Right ventricle myocardium inferior (tissue), 1 donor: ENCODE data around the gene SERPINB6. TPM values are rescaled to one million over a fixed set of nuclear protein-coding genes. Genes with fewer than 3 reads are reported as not detected.

Source experiments
- ATAC-seq: fragments of 200-7000 bp; cut with Tn5 transposase; one replicate; pipeline ENCODE4 v1.9.1; 2020; ENCODE audit warnings: mild to moderate bottlenecking, moderate library complexity
- DNase-seq: peaks from one replicate; pipeline ENCODE4 v3.0.0; 2021; ENCODE audit errors: missing footprints
- intact Hi-C: fragments of 100-400 bp; cut with DNase I; formaldehyde crosslinking; loops from one replicate; pipeline ENCODE4 v1.11.0; 2022
- total RNA-seq: library from RNA; stranded (reverse); fragmentation: NEBNext Ultra II Directional; extraction: Animal tissue kit (Norgen Biotek cat#: 25700); gene quantifications from one replicate; pipeline ENCODE4 v1.2.1, GENCODE V29; 2021
- donor health status: DM: no; HTN: yes; CAD: no; lungs with severe emphysema.

SERPINB6 gene
- total RNA-seq, 1 donor from 2014 or later: 275 TPM

GRCh38 chr6:2966347-2966746 is 5.0 kb downstream of the SERPINB6 start:
- ATAC-seq (no peak), DNase-seq (no peak)
- intact Hi-C loops: no loop called here

GRCh38 chr6:2964793-2965505 is 6.4 kb downstream of the SERPINB6 start:
- ATAC-seq (no peak), DNase-seq (no peak)
- intact Hi-C loops: no loop called here

GRCh38 chr6:2963756-2964155 is 7.6 kb downstream of the SERPINB6 start:
- intact Hi-C loops: no loop called here
- ATAC-seq (no peak), DNase-seq (no peak)

GRCh38 chr6:2962636-2963035 is 8.7 kb downstream of the SERPINB6 start:
- DNase-seq (no peak), ATAC-seq (no peak)
- intact Hi-C loops: no loop called here

- intact Hi-C loops: no loop called here
Observed at GRCh38 chr6:2962004-2962403, 9.4 kb downstream of the SERPINB6 start.

GRCh38 chr6:2961506-2961905 is 9.9 kb downstream of the SERPINB6 start:
- intact Hi-C loops: no loop called here
- DNase-seq (no peak), ATAC-seq (no peak)

More at GRCh38 chr6:2962004-2962403, 9.4 kb downstream of the SERPINB6 start:
- DNase-seq (no peak), ATAC-seq (no peak)

GRCh38 chr6:2960935-2961334 is 10.4 kb downstream of the SERPINB6 start:
- intact Hi-C loops: no loop called here
- no peak for DNase-seq
- ATAC-seq: no peak

DNA sequence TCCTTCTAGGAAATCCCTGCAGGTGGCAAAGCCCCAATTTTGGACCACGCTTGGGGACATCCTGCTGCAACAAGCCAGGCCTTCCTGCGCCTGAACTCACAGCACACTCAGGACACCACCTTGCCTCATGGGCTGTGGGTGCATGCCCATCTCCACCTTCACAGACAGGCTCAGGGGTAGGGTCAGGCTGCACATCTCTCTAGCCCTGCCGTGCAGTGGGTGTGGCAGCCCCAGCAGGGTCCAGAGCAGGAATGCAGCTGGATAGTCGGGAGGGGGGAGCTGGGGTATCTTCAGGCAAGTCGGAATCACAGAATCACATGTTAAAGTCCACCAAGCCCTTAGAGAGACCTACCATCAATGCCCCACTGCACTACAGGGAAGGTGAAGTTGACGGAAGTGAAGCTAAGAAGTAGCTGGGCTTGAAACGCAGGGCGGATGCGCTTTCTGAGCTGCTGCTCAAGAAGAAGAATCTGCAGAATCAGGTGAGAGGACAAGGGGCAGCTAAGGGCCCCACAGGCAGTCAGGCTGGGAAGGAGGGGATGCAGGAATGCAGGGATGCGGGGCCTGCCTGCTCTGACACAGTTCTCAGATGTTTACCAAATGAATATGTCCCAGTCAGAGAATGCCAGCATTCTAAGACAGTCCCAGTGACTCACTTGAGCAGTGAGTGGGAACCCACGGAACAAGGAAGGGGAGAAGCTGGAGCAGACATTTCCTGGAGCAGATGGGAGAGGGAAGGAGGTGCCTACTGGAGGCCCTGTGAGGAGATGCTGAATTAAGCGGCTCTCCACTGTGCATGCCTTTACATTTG is 11.3 kb downstream of the SERPINB6 start:
- ATAC-seq (no peak), DNase-seq (no peak)
- intact Hi-C loops: no loop called here

- intact Hi-C loops: no loop called here
- DNase-seq (no peak), ATAC-seq (no peak)
Observed at GRCh38 chr6:2958776-2959175, 12.6 kb downstream of the SERPINB6 start.

DNA sequence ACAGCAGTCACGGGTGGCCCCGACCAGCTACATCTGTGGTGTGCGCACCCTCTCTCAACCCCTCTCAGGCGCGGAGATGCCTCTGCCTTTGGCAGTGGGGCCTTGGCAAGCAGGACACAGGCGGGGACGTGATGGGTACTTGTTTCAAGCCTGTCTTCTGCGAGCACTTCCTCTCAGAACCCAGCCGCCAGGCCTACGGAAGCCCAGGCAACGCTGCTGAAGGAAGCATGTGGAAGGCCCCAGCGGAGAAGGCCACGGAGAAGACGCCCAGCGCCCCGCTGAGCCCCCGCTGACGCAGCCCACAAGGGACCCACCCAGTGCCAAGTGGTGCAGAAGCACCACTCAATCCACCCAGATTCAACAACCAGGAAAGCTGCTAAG is 13.0 kb downstream of the SERPINB6 start:
- intact Hi-C loops: no loop called here
- DNase-seq (no peak), ATAC-seq (peak; percentile 19)

- intact Hi-C loops: no loop called here
- DNase-seq (peak; percentile 76), ATAC-seq (peak; percentile 89)
Observed at GRCh38 chr6:2957696-2958330, 13.6 kb downstream of the SERPINB6 start.

DNA sequence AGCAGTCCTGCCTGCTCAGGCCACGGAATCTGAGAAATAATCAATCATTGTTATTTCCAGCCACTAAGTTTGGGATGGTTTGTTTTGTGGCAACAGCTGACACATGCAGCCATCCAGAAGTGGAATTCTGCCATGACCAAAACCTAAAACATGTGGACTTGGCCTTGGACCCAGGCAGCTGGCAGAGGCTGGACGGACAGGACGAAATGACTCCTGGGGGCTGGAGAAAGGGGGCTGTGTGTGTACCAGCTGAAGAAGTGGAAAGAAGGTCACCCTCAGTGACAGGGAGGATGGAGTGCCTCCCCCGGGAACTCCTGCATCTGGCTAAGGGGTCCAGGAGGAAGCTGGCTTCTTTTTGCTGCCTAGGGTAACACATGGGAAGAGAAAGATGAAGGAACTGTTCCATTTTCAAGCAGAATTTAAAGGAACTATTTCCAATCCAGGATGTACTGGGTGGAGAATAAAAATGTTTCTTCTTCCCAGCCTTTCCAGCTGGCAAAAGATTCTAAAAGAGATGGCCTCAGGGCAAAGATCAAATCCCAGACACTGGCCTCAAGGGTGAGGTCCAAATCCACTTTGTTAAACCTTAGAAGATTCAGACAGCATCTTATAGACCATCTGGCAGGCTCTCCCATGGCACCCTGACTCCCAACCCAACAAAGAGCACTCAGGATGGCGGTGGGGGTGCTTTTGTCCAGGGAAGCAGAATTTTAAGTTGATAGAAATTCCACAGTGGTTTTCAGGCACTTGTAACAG is 14.3 kb downstream of the SERPINB6 start:
- DNase-seq (no peak), ATAC-seq (no peak)
- intact Hi-C loops: no loop called here

GRCh38 chr6:2953098-2953497 is 18.3 kb downstream of the SERPINB6 start:
- ATAC-seq: no peak
- DNase-seq: no peak
- intact Hi-C loops: loop anchor here (2.0 kb wide), 1 partner anchor 18 kb away; the partner anchor contains the start of gene SERPINB6

DNA sequence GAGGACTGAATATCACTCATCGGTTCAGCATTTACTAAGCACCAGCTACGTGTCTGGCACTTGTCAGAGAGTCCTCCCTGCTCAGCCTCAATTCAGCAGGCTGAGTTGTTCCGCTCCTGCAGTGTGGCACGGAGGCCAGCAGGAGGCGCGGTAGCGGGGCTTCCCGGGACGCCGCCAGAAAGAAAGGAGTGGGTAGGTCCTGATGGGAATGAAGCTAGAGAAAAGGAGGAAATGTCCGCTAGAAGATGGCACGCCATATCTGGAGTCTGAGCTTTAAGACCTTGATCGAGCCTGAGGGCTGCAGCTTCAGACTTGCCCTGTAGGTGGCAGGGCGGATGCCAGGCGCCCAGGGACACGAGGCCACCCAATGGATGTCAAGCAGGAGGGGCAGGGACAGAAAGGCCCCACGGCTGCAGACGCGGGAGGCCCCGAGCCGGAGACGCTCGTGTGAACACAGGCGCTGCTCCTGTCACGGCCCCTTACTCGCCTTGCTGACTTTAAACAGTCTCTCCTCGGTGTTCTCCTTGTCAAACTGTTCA is 18.7 kb downstream of the SERPINB6 start:
- intact Hi-C loops: loop anchor here (1.0 to 2.0 kb wide), 2 partner anchors 18 to 36 kb away; partner anchors contain the start of gene SERPINB6
- DNase-seq: peak; percentile 89

GRCh38 chr6:2951728-2952127 is 19.6 kb downstream of the SERPINB6 start:
- intact Hi-C loops: loop anchor here (1.0 to 2.0 kb wide), 2 partner anchors 19 to 37 kb away; partner anchors contain the start of gene SERPINB6
- DNase-seq (no peak), ATAC-seq (no peak)

More for the DNA sequence above, 18.7 kb downstream of the SERPINB6 start:
- peak; percentile 62 for ATAC-seq

- intact Hi-C loops: no loop called here
- no peak for DNase-seq
- no peak for ATAC-seq
Observed at GRCh38 chr6:2950713-2951112, 20.7 kb downstream of the SERPINB6 start.

GRCh38 chr6:2949536-2950083 is 21.8 kb downstream of the SERPINB6 start:
- no peak for DNase-seq
- intact Hi-C loops: no loop called here
- peak; percentile 21 for ATAC-seq

- no peak for DNase-seq
- ATAC-seq: no peak
- intact Hi-C loops: no loop called here
Observed at GRCh38 chr6:2949121-2949520, 22.2 kb downstream of the SERPINB6 start.
